Neuronal stem cell (in vitro differentiated cells): Measurements from ENCODE around the gene MACROD2.

Source experiments
- DNase-seq: peaks from one replicate; pipeline ENCODE4 v3.0.0-alpha.2; 2013; ENCODE audit warnings: low spot score
- H2AFZ ChIP-seq: one replicate; pipeline ENCODE4 v1.6.1; 2013; ENCODE audit warnings: mild to moderate bottlenecking, low read length, inconsistent platforms
- H2AK5ac ChIP-seq: 2 replicates; pipeline ENCODE4 v1.6.1; 2013; ENCODE audit warnings: low read depth, mild to moderate bottlenecking, inconsistent platforms, low read length, moderate library complexity, mixed read lengths
- H2BK120ac ChIP-seq: 2 replicates; pipeline ENCODE4 v1.6.1; 2013; ENCODE audit warnings: low read depth, mild to moderate bottlenecking, inconsistent platforms, low read length, moderate library complexity, mixed read lengths
- H2BK12ac ChIP-seq: one replicate; pipeline ENCODE4 v1.6.1; 2013; ENCODE audit warnings: low read length, inconsistent platforms
- H2BK15ac ChIP-seq: 2 replicates; pipeline ENCODE4 v1.6.1; 2013; ENCODE audit warnings: mild to moderate bottlenecking, low read length, inconsistent platforms, mixed read lengths
- H2BK5ac ChIP-seq: one replicate; pipeline ENCODE4 v1.6.1; 2013; ENCODE audit warnings: inconsistent platforms, mild to moderate bottlenecking, low read length, moderate library complexity
- H3K14ac ChIP-seq: one replicate; pipeline ENCODE4 v1.6.1; 2013; ENCODE audit warnings: low read length, inconsistent platforms
- H3K18ac ChIP-seq: 2 replicates; pipeline ENCODE4 v1.6.1; 2013; ENCODE audit warnings: low read length, inconsistent platforms
- H3K23ac ChIP-seq: 2 replicates; pipeline ENCODE4 v1.6.1; 2013; ENCODE audit warnings: low read depth, mild to moderate bottlenecking, mixed read lengths, low read length, inconsistent platforms; ENCODE audit not compliant: poor library complexity
- H3K27ac ChIP-seq: replicated peaks from 3 replicates; pipeline ENCODE4 v1.5.1; 2013; ENCODE audit warnings: low read length, inconsistent platforms
- H3K27me3 ChIP-seq, 3 experiments: 2 replicates each; pipeline ENCODE4 v1.6.1; 2013; ENCODE audit warnings: low read length in 3 of 3, mild to moderate bottlenecking in 2 of 3, inconsistent platforms in 1 of 3, low read depth in 1 of 3, mixed read lengths in 1 of 3, moderate library complexity in 1 of 3; ENCODE audit not compliant: control insufficient read depth in 3 of 3, insufficient read depth in 3 of 3
- H3K36me3 ChIP-seq, 2 donors: replicated peaks in 1 of 2; 2 replicates each; pipeline ENCODE4 v1.6.1; 2013; ENCODE audit warnings: low read length in 2 of 2; ENCODE audit not compliant: control insufficient read depth in 2 of 2, insufficient read depth in 2 of 2
- H3K4ac ChIP-seq: 2 replicates; pipeline ENCODE4 v1.6.1; 2013; ENCODE audit warnings: inconsistent platforms, mild to moderate bottlenecking, low read length, moderate library complexity
- H3K4me1 ChIP-seq, 2 donors: 1 replicate in 1 of 2; 2 replicates in 1 of 2; pipeline ENCODE4 v1.6.1; 2013; ENCODE audit warnings: low read length in 2 of 2, low read depth in 1 of 2; ENCODE audit not compliant: control insufficient read depth in 2 of 2, insufficient read depth in 1 of 2
- H3K4me2 ChIP-seq: one replicate; pipeline ENCODE4 v1.6.1; 2013; ENCODE audit warnings: mild to moderate bottlenecking, low read length, inconsistent platforms; ENCODE audit not compliant: insufficient read depth, poor library complexity, severe bottlenecking
- H3K4me3 ChIP-seq, 2 donors: 2 replicates each; pipeline ENCODE4 v1.5.1; 2013; ENCODE audit warnings: low read length in 2 of 2, mild to moderate bottlenecking in 2 of 2, inconsistent platforms in 1 of 2, moderate library complexity in 1 of 2
- H3K79me1 ChIP-seq: one replicate; pipeline ENCODE4 v1.6.1; 2013; ENCODE audit warnings: low read depth, mild to moderate bottlenecking, inconsistent platforms, low read length, moderate library complexity
- H3K9ac ChIP-seq: one replicate; pipeline ENCODE4 v1.6.1; 2013; ENCODE audit warnings: mild to moderate bottlenecking, low read depth, low read length, inconsistent platforms; ENCODE audit not compliant: poor library complexity
- H3K9me3 ChIP-seq, 2 donors: replicated peaks in 1 of 2; 2 replicates each; pipeline versions ENCODE3 to v1.6.1; 2013; ENCODE audit warnings: low read length in 2 of 2, mild to moderate bottlenecking in 2 of 2, inconsistent platforms in 1 of 2, low read depth in 1 of 2, mixed read lengths in 1 of 2, moderate library complexity in 1 of 2; ENCODE audit not compliant: control insufficient read depth in 2 of 2, insufficient read depth in 1 of 2
- H4K8ac ChIP-seq: one replicate; pipeline ENCODE4 v1.6.1; 2013; ENCODE audit warnings: low read depth, mild to moderate bottlenecking, inconsistent platforms, low read length, moderate library complexity
- H4K91ac ChIP-seq: one replicate; pipeline ENCODE4 v1.6.1; 2013; ENCODE audit warnings: low read length, low read depth, mild to moderate bottlenecking, inconsistent platforms; ENCODE audit not compliant: poor library complexity
- WGBS, 2 donors: extraction: QIAGEN DNeasy Blood & Tissue Kit; methylation state at CpG; one replicate each; pipeline ENCODE4 v1.1.7; 2013; ENCODE audit warnings: missing lambda C conversion rate in 2 of 2, mixed read lengths in 1 of 2; ENCODE audit not compliant: insufficient read length in 2 of 2, insufficient replicate concordance in 1 of 2; ENCODE audit errors: extremely low coverage in 2 of 2; 5-methylcytosine and 5-hydroxymethylcytosine counted together

The MACROD2 gene

GRCh38 chr20:15185913-15186312 is 1190.6 kb downstream of the MACROD2 start:
- no peaks in the 10 kb centered on the region for H3K9me3 ChIP-seq
- no peaks in the 10 kb centered on the region for H3K79me1 ChIP-seq
- no peak overlapping the region for H2BK15ac ChIP-seq
- H3K4me1 ChIP-seq, result peaks cover 0 to 2% of the 10 kb centered on the region in 2 donors
- H3K36me3 ChIP-seq, result no peaks in the 10 kb centered on the region
- H3K27me3 ChIP-seq, result no peaks in the 10 kb centered on the region
- H2BK12ac ChIP-seq, result no peak overlapping the region
- no peak overlapping the region for H2AFZ ChIP-seq
- H2AK5ac ChIP-seq, result no peak overlapping the region
- no peak overlapping the region for H2BK120ac ChIP-seq
- no peak for DNase-seq
- no peak overlapping the region for H4K91ac ChIP-seq
- no peak overlapping the region for H3K14ac ChIP-seq
- H4K8ac ChIP-seq, result no peak overlapping the region
- no peak overlapping the region for H3K18ac ChIP-seq
- WGBS, 2 donors, result no CpG with 5 or more reads among the region's 2 CpGs
- H3K9ac ChIP-seq, result no peak overlapping the region
- no peak overlapping the region for H3K23ac ChIP-seq
- no peak overlapping the region for H2BK5ac ChIP-seq
- H3K4me3 ChIP-seq, result no peak overlapping the region
- H3K27ac ChIP-seq, result no peak overlapping the region
- no peak overlapping the region for H3K4ac ChIP-seq
- H3K4me2 ChIP-seq, result no peak overlapping the region

- Histone ChIP-seq H3K36me3 (no peaks in the 10 kb centered on the region), H3K4me2 (no peak overlapping the region), H2BK120ac (no peak overlapping the region), H3K79me1 (no peaks in the 10 kb centered on the region), H3K9me3 (no peaks in the 10 kb centered on the region), H4K91ac (no peak overlapping the region), H4K8ac (no peak overlapping the region), H3K4me1 (peaks cover 0 to 2% of the 10 kb centered on the region in 2 donors), H3K27me3 (no peaks in the 10 kb centered on the region), H3K27ac (no peak overlapping the region), H3K4ac (no peak overlapping the region), H3K14ac (no peak overlapping the region), H2BK5ac (no peak overlapping the region), H3K18ac (no peak overlapping the region), H2AFZ (no peak overlapping the region), H3K23ac (no peak overlapping the region), H2BK15ac (no peak overlapping the region), H3K9ac (no peak overlapping the region), H3K4me3 (no peak overlapping the region), H2BK12ac (no peak overlapping the region), H2AK5ac (no peak overlapping the region)
- no CpG with 5 or more reads among the region's 1 CpG for WGBS, 2 donors
- no peak for DNase-seq
Observed at GRCh38 chr20:15187612-15188011, 1192.3 kb downstream of the MACROD2 start.

GRCh38 chr20:15188415-15188814 is 1193.1 kb downstream of the MACROD2 start:
- H3K9ac ChIP-seq, result no peak overlapping the region
- no peak overlapping the region for H2BK5ac ChIP-seq
- H2BK12ac ChIP-seq, result no peak overlapping the region
- H3K79me1 ChIP-seq, result no peaks in the 10 kb centered on the region
- H3K9me3 ChIP-seq, result no peaks in the 10 kb centered on the region
- no peak overlapping the region for H3K4me3 ChIP-seq
- peaks cover 0 to 2% of the 10 kb centered on the region in 2 donors for H3K4me1 ChIP-seq
- DNase-seq, result no peak
- no peak overlapping the region for H3K23ac ChIP-seq
- WGBS, 2 donors, result no CpG with 5 or more reads among the region's 3 CpGs
- no peak overlapping the region for H2AK5ac ChIP-seq
- no peaks in the 10 kb centered on the region for H3K36me3 ChIP-seq
- no peak overlapping the region for H4K8ac ChIP-seq
- no peak overlapping the region for H3K4me2 ChIP-seq
- no peak overlapping the region for H2BK15ac ChIP-seq
- H3K18ac ChIP-seq, result no peak overlapping the region
- no peak overlapping the region for H4K91ac ChIP-seq
- H3K27me3 ChIP-seq, result no peaks in the 10 kb centered on the region
- H3K4ac ChIP-seq, result no peak overlapping the region
- no peak overlapping the region for H2AFZ ChIP-seq
- no peak overlapping the region for H3K14ac ChIP-seq
- H2BK120ac ChIP-seq, result no peak overlapping the region
- H3K27ac ChIP-seq, result no peak overlapping the region

DNA sequence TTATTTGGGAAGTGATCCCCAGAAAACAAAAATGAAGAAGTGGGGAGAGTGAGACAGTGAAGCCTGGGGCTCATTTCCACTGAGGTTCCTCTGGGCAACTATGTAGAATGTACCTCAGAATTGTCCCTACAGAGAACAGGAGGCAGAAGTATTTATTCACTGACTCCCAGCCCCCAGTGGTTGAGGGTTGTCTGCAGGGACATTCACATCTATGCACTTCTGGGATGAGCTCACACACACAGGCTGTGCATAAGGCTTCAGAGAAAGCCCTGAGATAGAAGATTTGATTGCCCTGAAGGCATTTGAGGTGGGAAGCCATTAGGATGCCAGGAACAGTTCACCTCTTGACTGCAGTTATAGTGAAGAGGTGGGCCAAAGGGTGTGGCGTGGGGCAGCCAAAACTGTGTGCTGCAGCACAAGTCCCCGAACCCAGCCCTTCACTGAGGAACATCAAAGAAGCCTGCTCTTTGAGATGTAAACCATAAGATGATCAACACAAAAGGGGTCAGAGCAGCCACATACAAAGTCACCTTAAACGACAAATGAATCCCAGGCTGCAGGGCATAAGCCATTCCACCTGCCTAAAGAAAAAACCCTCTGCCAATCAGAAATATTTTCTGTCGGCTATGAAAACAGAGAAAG is 1195.9 kb downstream of the MACROD2 start:
- no peak for DNase-seq
- no peak overlapping the region for H3K27ac ChIP-seq

More for the DNA sequence above, 1195.9 kb downstream of the MACROD2 start:
- Histone ChIP-seq H3K36me3 (no peaks in the 10 kb centered on the region), H2BK5ac (no peak overlapping the region), H3K27me3 (no peaks in the 10 kb centered on the region), H4K91ac (no peak overlapping the region), H3K79me1 (no peaks in the 10 kb centered on the region), H2AFZ (no peak overlapping the region), H2BK120ac (no peak overlapping the region), H3K14ac (no peak overlapping the region), H2AK5ac (no peak overlapping the region), H3K9me3 (no peaks in the 10 kb centered on the region), H3K18ac (no peak overlapping the region), H3K4me3 (no peak overlapping the region), H3K4me2 (no peak overlapping the region), H3K9ac (no peak overlapping the region), H4K8ac (no peak overlapping the region), H3K23ac (no peak overlapping the region), H3K4me1 (peaks cover 0 to 2% of the 10 kb centered on the region in 2 donors), H3K4ac (no peak overlapping the region), H2BK15ac (no peak overlapping the region), H2BK12ac (no peak overlapping the region)
- no CpG with 5 or more reads among the region's 4 CpGs for WGBS, 2 donors
